AG09319 (cell line): ENCODE results near the gene OR52B6.

Experiments used
- DNase-seq: peaks from one replicate; pipeline ENCODE4 v3.0.0-alpha.2; 2010; ENCODE audit warnings: low read depth; ENCODE audit errors: extremely low read depth
- CTCF ChIP-seq: IDR thresholded peaks from 2 replicates; pipeline ENCODE4 v1.5.1; 2011; ENCODE audit warnings: low read depth, mild to moderate bottlenecking, inconsistent platforms, low read length, moderate library complexity

Gene OR52B6

GRCh38 chr11:5625281-5625680, 44.6 kb downstream of the OR52B6 start:
- TF ChIP-seq CTCF, result no peak
- DNase-seq, result no peak

- DNase-seq, result no peak
- TF ChIP-seq CTCF, result no peak
These were observed 45.5 kb downstream of the OR52B6 start for GRCh38 chr11:5626196-5626595.

GRCh38 chr11:5631417-5631816, 50.7 kb downstream of the OR52B6 start:
- DNase-seq, result no peak
- no peak for TF ChIP-seq CTCF
